Fibroblast of lung (primary cell): Measurements from ENCODE around the gene FAM111A.
"Not testable (repeated sequence)": the region's sequence is repeated elsewhere in the genome, so short reads cannot be mapped to it uniquely, and the experiment has no call there.

Experiments
- EZH2 ChIP-seq: IDR thresholded peaks from 2 replicates; pipeline ENCODE4 v1.5.1; 2012; ENCODE audit warnings: low read length, control low read depth, mild to moderate bottlenecking; ENCODE audit errors: missing control alignments
- TF ChIP-seq, protein P1 (sequence below), 2 donors: IDR thresholded peaks in 1 of 2; conservative IDR thresholded peaks in 1 of 2; 1 replicate in 1 of 2; 2 replicates in 1 of 2; pipeline ENCODE4 v1.5.1; 2011 to 2012; ENCODE audit warnings: low read length in 2 of 2, control low read depth in 1 of 2, inconsistent platforms in 1 of 2, low read depth in 1 of 2, mild to moderate bottlenecking in 1 of 2

DNA sequence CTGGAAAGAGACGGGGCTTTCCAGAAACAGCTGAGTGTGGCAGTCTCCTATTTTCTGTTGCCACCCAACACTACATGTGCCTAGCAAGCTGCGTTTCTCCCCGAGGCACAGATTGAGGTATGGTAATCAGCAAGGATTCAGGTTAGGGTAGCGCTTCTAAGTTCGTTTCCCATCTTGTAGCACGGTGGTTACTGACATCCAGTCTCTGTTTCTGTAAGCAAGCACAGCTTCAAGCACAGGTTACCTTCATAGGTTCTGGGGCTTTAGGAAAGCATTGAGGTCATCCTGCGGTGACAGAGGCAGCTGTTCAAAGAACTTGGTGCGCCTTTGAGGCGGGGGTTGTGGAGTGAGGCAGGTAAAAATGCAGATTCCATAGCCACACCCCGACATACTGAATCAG lies 34.9 kb upstream of the FAM111A start:
- TF ChIP-seq, protein P1, sequence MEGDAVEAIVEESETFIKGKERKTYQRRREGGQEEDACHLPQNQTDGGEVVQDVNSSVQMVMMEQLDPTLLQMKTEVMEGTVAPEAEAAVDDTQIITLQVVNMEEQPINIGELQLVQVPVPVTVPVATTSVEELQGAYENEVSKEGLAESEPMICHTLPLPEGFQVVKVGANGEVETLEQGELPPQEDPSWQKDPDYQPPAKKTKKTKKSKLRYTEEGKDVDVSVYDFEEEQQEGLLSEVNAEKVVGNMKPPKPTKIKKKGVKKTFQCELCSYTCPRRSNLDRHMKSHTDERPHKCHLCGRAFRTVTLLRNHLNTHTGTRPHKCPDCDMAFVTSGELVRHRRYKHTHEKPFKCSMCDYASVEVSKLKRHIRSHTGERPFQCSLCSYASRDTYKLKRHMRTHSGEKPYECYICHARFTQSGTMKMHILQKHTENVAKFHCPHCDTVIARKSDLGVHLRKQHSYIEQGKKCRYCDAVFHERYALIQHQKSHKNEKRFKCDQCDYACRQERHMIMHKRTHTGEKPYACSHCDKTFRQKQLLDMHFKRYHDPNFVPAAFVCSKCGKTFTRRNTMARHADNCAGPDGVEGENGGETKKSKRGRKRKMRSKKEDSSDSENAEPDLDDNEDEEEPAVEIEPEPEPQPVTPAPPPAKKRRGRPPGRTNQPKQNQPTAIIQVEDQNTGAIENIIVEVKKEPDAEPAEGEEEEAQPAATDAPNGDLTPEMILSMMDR (conservative IDR thresholded peaks at IDR 0.05 in 1 of 2, IDR thresholded peaks at IDR 0.05 in 1 of 2; ENCODE audit: low read depth in 1 of 2, low read length in 2 of 2), result not testable (repeated sequence)
- TF ChIP-seq EZH2, result not testable (repeated sequence)
